Liver (tissue), 9 donors: ENCODE data around the gene PKD1L1. TPM values are rescaled to one million over a fixed set of nuclear protein-coding genes. Genes with fewer than 3 reads are reported as not detected.

Experiments used
- DNase-seq: peaks from one replicate; pipeline ENCODE4 v3.0.0-alpha.2; 2017; ENCODE audit warnings: low spot score
- H3K27ac ChIP-seq, 2 donors: one replicate each; pipeline ENCODE4 v1.7.0; 2013; ENCODE audit warnings: inconsistent platforms in 2 of 2, low read length in 2 of 2, control low read depth in 1 of 2, low read depth in 1 of 2, mild to moderate bottlenecking in 1 of 2
- H3K27me3 ChIP-seq, 4 donors: one replicate each; pipeline versions ENCODE4 v1.6.1 to v1.7.0; 2013; ENCODE audit warnings: low read length in 3 of 4, inconsistent platforms in 1 of 4, mild to moderate bottlenecking in 1 of 4, moderate library complexity in 1 of 4; ENCODE audit not compliant: control insufficient read depth in 4 of 4, insufficient read depth in 4 of 4
- H3K36me3 ChIP-seq, 4 donors: one replicate each; pipeline versions ENCODE4 v1.6.1 to v1.7.0; 2013; ENCODE audit warnings: low read length in 3 of 4, mild to moderate bottlenecking in 3 of 4, low read depth in 1 of 4, moderate library complexity in 1 of 4; ENCODE audit not compliant: control insufficient read depth in 4 of 4, insufficient read depth in 3 of 4
- H3K4me1 ChIP-seq, 4 donors: one replicate each; pipeline versions ENCODE4 v1.6.1 to v1.7.0; 2013; ENCODE audit warnings: low read length in 3 of 4, mild to moderate bottlenecking in 3 of 4, moderate library complexity in 1 of 4; ENCODE audit not compliant: control insufficient read depth in 4 of 4, insufficient read depth in 4 of 4
- H3K4me3 ChIP-seq, 3 donors: one replicate each; pipeline versions ENCODE4 v1.6.1 to v1.7.0; 2013; ENCODE audit warnings: low read length in 3 of 3, control low read depth in 1 of 3, low read depth in 1 of 3, mild to moderate bottlenecking in 1 of 3
- H3K9ac ChIP-seq, 2 donors: one replicate each; pipeline ENCODE4 v1.7.0; 2013; ENCODE audit warnings: low read length in 2 of 2, mild to moderate bottlenecking in 2 of 2, moderate library complexity in 2 of 2, control low read depth in 1 of 2, low read depth in 1 of 2
- H3K9me3 ChIP-seq, 4 donors: one replicate each; pipeline versions ENCODE4 v1.6.1 to v1.7.0; 2013; ENCODE audit warnings: low read length in 3 of 4; ENCODE audit not compliant: control insufficient read depth in 4 of 4
- EGR1 ChIP-seq, 2 donors: IDR thresholded peaks; 2 replicates each; pipeline ENCODE4 v1.6.1; 2016 to 2018; ENCODE audit warnings: antibody characterized with exemption in 2 of 2, low read depth in 2 of 2
- FOXA1 ChIP-seq: IDR thresholded peaks from 2 replicates; pipeline ENCODE4 v1.6.1; 2016; ENCODE audit warnings: antibody characterized with exemption
- FOXA2 ChIP-seq: IDR thresholded peaks from 2 replicates; pipeline ENCODE4 v1.6.1; 2016; ENCODE audit warnings: antibody characterized with exemption
- GABPA ChIP-seq, 2 donors: IDR thresholded peaks in 1 of 2; conservative IDR thresholded peaks in 1 of 2; 2 replicates each; pipeline ENCODE4 v1.6.1; 2016; ENCODE audit warnings: antibody characterized with exemption in 2 of 2, mild to moderate bottlenecking in 1 of 2, moderate library complexity in 1 of 2
- HNF4G ChIP-seq: IDR thresholded peaks from 2 replicates; pipeline ENCODE4 v1.6.1; 2016; ENCODE audit warnings: antibody characterized with exemption
- JUND ChIP-seq, 2 donors: IDR thresholded peaks; 2 replicates each; pipeline ENCODE4 v1.6.1; 2016; ENCODE audit warnings: antibody characterized with exemption in 2 of 2
- RXRA ChIP-seq, 2 donors: IDR thresholded peaks; 2 replicates each; pipeline ENCODE4 v1.6.1; 2017 to 2018; ENCODE audit warnings: antibody characterized with exemption in 2 of 2, mild to moderate bottlenecking in 1 of 2
- SP1 ChIP-seq: IDR thresholded peaks from 2 replicates; pipeline ENCODE4 v1.6.1; 2018; ENCODE audit warnings: antibody characterized with exemption, mild to moderate bottlenecking
- TAF1 ChIP-seq: conservative IDR thresholded peaks from 2 replicates; pipeline ENCODE4 v1.6.1; 2016; ENCODE audit warnings: antibody characterized with exemption, mild to moderate bottlenecking
- YY1 ChIP-seq: IDR thresholded peaks from 2 replicates; pipeline ENCODE4 v1.6.1; 2016; ENCODE audit warnings: antibody characterized with exemption, mild to moderate bottlenecking
- WGBS: extraction: QIAGEN DNeasy Blood & Tissue Kit; methylation state at CpG from one replicate; pipeline ENCODE4 v1.1.7; 2013; 5-methylcytosine and 5-hydroxymethylcytosine counted together
- polyA plus RNA-seq, 2 donors: library from polyadenylated mRNA; stranded (reverse) in 1 of 2; unstranded in 1 of 2; fragments of 200-250 nt in 1 of 2; fragments of >200 nt in 1 of 2; fragmentation: Nextera tagmentation in 1 of 2; extraction: Ambion mirVana in 1 of 2; gene quantifications; one replicate each; pipeline versions ENCODE4 v1.2.1 to v1.2.3, GENCODE V29; 2013 to 2015
- total RNA-seq, 2 donors: library from RNA; depleted of rRNA; stranded (reverse); fragments of >200 nt; gene quantifications; one replicate each; pipeline ENCODE4 v1.2.3, GENCODE V29; 2014
- TF ChIP-seq, protein P1 (sequence below): IDR thresholded peaks from 2 replicates; pipeline ENCODE4 v1.6.1; 2016; ENCODE audit warnings: antibody characterized with exemption, mild to moderate bottlenecking
- TF ChIP-seq, protein P2 (sequence below): IDR thresholded peaks from 2 replicates; pipeline ENCODE4 v1.6.1; 2016; ENCODE audit warnings: antibody characterized with exemption
- TF ChIP-seq, protein P3 (sequence below): IDR thresholded peaks from 2 replicates; pipeline ENCODE4 v1.6.1; 2016; ENCODE audit warnings: antibody characterized with exemption
- TF ChIP-seq, protein P4 (sequence below): fragments of 150-350 bp; IDR thresholded peaks from 2 replicates; pipeline ENCODE4 v1.5.1; 2017; ENCODE audit warnings: improper control_type of control experiment, low read depth, low read length; ENCODE audit not compliant: missing input control
- TF ChIP-seq, protein P5 (sequence below): IDR thresholded peaks from 2 replicates; pipeline ENCODE4 v1.6.1; 2016; ENCODE audit warnings: antibody characterized with exemption
- donor health status: healthy.
- donor health status: healthy.
- donor health status: healthy.
- donor health status: healthy.
- donor health status: healthy.

The PKD1L1 gene
- total and polyA plus RNA-seq, 4 donors: 0.08 to 0.25 (median 0.11) TPM

DNA sequence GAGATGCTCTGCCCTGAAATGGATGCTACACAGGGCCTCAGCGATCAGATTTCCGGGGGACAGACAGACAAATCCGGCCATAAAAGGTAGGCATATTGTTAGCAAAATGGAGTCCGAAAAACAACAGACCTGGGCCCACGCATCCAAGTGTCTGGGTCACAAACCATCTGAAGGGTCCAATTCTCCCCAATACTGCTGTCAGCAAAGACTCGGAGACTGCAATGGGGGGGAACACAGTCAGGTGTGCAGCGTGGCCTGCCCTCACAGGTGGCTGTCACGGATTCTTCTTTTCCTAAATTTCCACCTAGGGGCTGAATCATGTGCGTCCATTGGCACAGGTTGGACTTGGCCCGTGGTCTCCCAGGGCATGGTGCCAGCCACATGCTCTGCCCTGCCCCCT, 12.9 kb downstream of the PKD1L1 start (continued):
- TF ChIP-seq, protein P1, sequence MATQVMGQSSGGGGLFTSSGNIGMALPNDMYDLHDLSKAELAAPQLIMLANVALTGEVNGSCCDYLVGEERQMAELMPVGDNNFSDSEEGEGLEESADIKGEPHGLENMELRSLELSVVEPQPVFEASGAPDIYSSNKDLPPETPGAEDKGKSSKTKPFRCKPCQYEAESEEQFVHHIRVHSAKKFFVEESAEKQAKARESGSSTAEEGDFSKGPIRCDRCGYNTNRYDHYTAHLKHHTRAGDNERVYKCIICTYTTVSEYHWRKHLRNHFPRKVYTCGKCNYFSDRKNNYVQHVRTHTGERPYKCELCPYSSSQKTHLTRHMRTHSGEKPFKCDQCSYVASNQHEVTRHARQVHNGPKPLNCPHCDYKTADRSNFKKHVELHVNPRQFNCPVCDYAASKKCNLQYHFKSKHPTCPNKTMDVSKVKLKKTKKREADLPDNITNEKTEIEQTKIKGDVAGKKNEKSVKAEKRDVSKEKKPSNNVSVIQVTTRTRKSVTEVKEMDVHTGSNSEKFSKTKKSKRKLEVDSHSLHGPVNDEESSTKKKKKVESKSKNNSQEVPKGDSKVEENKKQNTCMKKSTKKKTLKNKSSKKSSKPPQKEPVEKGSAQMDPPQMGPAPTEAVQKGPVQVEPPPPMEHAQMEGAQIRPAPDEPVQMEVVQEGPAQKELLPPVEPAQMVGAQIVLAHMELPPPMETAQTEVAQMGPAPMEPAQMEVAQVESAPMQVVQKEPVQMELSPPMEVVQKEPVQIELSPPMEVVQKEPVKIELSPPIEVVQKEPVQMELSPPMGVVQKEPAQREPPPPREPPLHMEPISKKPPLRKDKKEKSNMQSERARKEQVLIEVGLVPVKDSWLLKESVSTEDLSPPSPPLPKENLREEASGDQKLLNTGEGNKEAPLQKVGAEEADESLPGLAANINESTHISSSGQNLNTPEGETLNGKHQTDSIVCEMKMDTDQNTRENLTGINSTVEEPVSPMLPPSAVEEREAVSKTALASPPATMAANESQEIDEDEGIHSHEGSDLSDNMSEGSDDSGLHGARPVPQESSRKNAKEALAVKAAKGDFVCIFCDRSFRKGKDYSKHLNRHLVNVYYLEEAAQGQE: no peak
- TF ChIP-seq EGR1 (IDR thresholded peaks at IDR 0.05; ENCODE audit: low read depth in 2 of 2) (no peak), YY1 (no peak), FOXA2 (no peak), JUND (IDR thresholded peaks at IDR 0.05) (no peak), RXRA (IDR thresholded peaks at IDR 0.05) (no peak), TAF1 (no peak)
- TF ChIP-seq, protein P2, sequence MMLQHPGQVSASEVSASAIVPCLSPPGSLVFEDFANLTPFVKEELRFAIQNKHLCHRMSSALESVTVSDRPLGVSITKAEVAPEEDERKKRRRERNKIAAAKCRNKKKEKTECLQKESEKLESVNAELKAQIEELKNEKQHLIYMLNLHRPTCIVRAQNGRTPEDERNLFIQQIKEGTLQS: no peak

DNA sequence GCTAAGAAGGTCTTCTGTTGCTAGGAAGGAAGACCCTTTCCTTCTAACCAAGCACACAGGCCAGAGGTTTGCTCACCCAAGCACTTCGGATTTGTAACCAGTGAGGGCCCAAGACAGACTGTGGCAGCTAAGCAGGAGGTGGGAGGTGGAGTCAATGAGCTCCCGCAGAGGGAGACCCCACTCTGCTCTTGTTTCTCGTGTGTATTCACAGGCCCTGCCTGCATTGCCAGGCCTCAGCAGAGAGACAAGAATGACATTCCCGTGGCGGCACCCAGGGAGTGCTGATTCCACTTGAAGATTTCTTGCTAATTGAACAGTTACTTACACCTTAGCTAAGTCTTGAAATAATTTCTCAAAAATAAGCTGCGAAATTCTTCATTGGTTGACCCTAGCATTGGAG, 13.4 kb downstream of the PKD1L1 start:
- H3K4me3 ChIP-seq: no peak overlapping the region
- H3K36me3 ChIP-seq: no peaks in the 10 kb centered on the region
- no peaks in the 10 kb centered on the region for H3K9me3 ChIP-seq
- H3K4me1 ChIP-seq: no peaks in the 10 kb centered on the region
- TF ChIP-seq, protein P3, sequence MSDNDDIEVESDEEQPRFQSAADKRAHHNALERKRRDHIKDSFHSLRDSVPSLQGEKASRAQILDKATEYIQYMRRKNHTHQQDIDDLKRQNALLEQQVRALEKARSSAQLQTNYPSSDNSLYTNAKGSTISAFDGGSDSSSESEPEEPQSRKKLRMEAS: no peak
- TF ChIP-seq RXRA (IDR thresholded peaks at IDR 0.05) (no peak), GABPA (IDR thresholded peaks at IDR 0.05 in 1 of 2, conservative IDR thresholded peaks at IDR 0.05 in 1 of 2) (no peak), JUND (IDR thresholded peaks at IDR 0.05) (no peak), TAF1 (no peak), FOXA2 (no peak), FOXA1 (no peak), HNF4G (no peak), SP1 (no peak), YY1 (no peak)
- TF ChIP-seq, protein P4, sequence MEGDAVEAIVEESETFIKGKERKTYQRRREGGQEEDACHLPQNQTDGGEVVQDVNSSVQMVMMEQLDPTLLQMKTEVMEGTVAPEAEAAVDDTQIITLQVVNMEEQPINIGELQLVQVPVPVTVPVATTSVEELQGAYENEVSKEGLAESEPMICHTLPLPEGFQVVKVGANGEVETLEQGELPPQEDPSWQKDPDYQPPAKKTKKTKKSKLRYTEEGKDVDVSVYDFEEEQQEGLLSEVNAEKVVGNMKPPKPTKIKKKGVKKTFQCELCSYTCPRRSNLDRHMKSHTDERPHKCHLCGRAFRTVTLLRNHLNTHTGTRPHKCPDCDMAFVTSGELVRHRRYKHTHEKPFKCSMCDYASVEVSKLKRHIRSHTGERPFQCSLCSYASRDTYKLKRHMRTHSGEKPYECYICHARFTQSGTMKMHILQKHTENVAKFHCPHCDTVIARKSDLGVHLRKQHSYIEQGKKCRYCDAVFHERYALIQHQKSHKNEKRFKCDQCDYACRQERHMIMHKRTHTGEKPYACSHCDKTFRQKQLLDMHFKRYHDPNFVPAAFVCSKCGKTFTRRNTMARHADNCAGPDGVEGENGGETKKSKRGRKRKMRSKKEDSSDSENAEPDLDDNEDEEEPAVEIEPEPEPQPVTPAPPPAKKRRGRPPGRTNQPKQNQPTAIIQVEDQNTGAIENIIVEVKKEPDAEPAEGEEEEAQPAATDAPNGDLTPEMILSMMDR: no peak
- TF ChIP-seq, protein P5, sequence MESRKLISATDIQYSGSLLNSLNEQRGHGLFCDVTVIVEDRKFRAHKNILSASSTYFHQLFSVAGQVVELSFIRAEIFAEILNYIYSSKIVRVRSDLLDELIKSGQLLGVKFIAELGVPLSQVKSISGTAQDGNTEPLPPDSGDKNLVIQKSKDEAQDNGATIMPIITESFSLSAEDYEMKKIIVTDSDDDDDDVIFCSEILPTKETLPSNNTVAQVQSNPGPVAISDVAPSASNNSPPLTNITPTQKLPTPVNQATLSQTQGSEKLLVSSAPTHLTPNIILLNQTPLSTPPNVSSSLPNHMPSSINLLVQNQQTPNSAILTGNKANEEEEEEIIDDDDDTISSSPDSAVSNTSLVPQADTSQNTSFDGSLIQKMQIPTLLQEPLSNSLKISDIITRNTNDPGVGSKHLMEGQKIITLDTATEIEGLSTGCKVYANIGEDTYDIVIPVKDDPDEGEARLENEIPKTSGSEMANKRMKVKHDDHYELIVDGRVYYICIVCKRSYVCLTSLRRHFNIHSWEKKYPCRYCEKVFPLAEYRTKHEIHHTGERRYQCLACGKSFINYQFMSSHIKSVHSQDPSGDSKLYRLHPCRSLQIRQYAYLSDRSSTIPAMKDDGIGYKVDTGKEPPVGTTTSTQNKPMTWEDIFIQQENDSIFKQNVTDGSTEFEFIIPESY: no peak
- no peak overlapping the region for H3K27ac ChIP-seq
- no peaks in the 10 kb centered on the region for H3K27me3 ChIP-seq
- no peak overlapping the region for H3K9ac ChIP-seq
- DNase-seq: no peak
- WGBS: 90% methylated on average over 6 of the region's 6 CpGs
